BE2C (cell line): Measurements from ENCODE around the gene TOB2.
"Not testable (repeated sequence)": the region's sequence is repeated elsewhere in the genome, so short reads cannot be mapped to it uniquely, and the experiment has no call there.

ENCODE experiments used
- DNase-seq: peaks from one replicate; pipeline ENCODE4 v3.0.0-alpha.2; 2020
- H3K27me3 ChIP-seq: fragments of 250-450 bp; sonication (Bioruptor Pico); 2 replicates; pipeline ENCODE4 v1.5.1; 2020; ENCODE audit warnings: mild to moderate bottlenecking
- H3K36me3 ChIP-seq: fragments of 250-450 bp; sonication (Bioruptor Pico); 2 replicates; pipeline ENCODE4 v1.5.1; 2020; ENCODE audit warnings: mild to moderate bottlenecking
- H3K4me1 ChIP-seq: fragments of 250-450 bp; sonication (Bioruptor Pico); 2 replicates; pipeline ENCODE4 v1.5.1; 2020
- H3K4me3 ChIP-seq: 2 replicates; pipeline ENCODE4 v1.5.1; 2011; ENCODE audit warnings: low read depth, low read length
- H3K9me3 ChIP-seq: fragments of 250-450 bp; sonication (Bioruptor Pico); 2 replicates; pipeline ENCODE4 v1.5.1; 2020
- TF ChIP-seq, protein P1 (sequence below): IDR thresholded peaks from 2 replicates; pipeline ENCODE4 v1.5.1; 2012; ENCODE audit warnings: mild to moderate bottlenecking, low read depth, low read length

The TOB2 gene

DNA sequence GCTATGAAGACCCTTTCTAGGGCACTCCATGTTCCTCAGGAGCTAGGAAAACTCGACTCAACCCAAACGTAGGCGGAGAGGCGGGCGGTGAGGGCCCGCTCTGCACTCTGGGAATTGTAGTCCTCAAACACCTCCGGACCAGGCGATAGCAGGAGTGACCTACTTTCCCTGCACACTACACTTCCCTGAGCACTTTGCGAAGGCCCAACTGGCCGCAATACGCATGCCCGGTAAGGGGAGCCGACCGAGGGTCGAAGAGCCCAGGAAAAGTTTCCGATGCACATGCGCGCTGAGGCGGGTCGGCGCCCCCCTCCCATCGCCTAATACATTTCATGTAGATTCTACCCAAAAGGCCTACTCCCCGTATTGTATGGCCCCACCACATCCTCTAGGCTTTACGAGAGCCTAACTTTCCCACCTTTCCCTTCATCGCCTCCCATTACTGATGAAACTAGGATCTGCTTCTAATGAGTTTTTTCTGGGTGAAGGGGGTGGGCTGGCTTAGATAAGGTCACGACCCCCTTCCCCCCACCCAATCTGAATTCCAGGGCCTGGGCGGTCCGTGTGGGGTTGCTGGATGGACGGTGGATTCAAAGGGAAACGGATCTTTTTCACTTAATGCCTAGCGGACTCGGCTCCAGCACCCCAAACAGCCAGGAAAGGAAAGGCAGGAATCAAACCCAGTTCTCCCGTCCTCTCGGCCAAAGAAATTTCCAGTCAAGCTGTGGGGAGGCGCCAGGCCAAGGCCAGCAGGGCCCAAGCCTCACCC, 2.1 kb downstream of the TOB2 start:
- peaks cover 3% of the 10 kb centered on the region; the same call in 1 of the 2 replicates for H3K4me1 ChIP-seq

DNA sequence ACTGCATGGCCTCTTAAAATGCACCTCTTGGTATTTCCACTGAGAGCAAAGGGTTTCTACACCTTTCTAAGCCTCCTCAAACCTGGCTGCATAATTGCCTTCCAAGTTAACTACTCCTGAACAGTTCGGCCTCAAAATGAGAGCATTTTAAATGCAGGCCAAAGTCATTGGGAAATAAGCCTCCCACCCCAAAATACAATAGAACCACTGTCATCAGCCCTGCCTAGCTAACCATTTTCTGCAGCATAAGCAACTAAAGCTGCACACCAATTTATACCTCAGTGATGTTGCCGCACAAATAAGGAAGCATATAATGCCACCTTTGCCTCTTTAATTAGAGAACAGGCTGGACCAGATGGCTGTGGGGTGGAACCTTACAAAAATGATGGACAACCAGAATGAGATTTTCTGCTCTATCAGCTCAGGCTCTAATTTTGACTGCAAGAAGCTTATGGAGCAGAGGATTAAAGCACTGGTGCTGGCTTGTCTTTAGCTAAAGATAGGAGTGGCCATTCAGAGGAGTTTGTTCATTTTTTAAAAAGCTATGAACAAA, 4.3 kb downstream of the TOB2 start:
- no peaks in the 10 kb centered on the region for H3K9me3 ChIP-seq
- TF ChIP-seq, protein P1, sequence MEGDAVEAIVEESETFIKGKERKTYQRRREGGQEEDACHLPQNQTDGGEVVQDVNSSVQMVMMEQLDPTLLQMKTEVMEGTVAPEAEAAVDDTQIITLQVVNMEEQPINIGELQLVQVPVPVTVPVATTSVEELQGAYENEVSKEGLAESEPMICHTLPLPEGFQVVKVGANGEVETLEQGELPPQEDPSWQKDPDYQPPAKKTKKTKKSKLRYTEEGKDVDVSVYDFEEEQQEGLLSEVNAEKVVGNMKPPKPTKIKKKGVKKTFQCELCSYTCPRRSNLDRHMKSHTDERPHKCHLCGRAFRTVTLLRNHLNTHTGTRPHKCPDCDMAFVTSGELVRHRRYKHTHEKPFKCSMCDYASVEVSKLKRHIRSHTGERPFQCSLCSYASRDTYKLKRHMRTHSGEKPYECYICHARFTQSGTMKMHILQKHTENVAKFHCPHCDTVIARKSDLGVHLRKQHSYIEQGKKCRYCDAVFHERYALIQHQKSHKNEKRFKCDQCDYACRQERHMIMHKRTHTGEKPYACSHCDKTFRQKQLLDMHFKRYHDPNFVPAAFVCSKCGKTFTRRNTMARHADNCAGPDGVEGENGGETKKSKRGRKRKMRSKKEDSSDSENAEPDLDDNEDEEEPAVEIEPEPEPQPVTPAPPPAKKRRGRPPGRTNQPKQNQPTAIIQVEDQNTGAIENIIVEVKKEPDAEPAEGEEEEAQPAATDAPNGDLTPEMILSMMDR: no peak

More for the DNA sequence above, 2.1 kb downstream of the TOB2 start:
- TF ChIP-seq, protein P1: no peak
- no peaks in the 10 kb centered on the region for H3K9me3 ChIP-seq
- DNase-seq: peak; percentile 98
- H3K4me3 ChIP-seq: peak overlapping the region; percentile 86
- H3K27me3 ChIP-seq: no peaks in the 10 kb centered on the region
- peaks cover 20% of the 10 kb centered on the region for H3K36me3 ChIP-seq

GRCh38 chr22:41440511-41440910, 6.1 kb downstream of the TOB2 start:
- DNase-seq, H3K9me3 ChIP-seq, H3K27me3 ChIP-seq, H3K4me3 ChIP-seq, H3K4me1 ChIP-seq: not testable (repeated sequence)
- peaks cover 49% of the 10 kb centered on the region for H3K36me3 ChIP-seq

More for the DNA sequence above, 4.3 kb downstream of the TOB2 start:
- no peaks in the 10 kb centered on the region for H3K27me3 ChIP-seq
- H3K4me1 ChIP-seq: no peaks in the 10 kb centered on the region
- no peak for DNase-seq
- H3K36me3 ChIP-seq: peaks cover 31% of the 10 kb centered on the region
- no peak overlapping the region for H3K4me3 ChIP-seq

DNA sequence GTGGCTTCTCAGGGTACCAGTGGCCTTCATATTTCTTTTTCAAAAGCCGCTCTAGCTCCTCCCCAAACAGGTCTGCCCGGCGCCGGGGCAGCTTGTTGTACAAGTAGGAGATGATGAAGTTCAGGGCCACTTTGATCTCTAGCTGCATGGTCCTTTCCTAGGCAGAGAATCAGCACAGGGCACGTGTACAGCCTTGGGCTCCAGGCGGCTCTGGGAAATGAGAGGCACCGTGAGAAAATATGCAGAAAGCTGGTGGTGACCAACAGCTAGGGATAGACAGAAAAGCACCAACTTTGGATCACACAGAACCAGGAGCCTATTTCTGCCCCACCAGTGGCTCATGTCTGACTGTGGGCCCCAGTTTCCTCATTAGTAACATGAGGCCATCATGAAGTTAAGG, 9.4 kb downstream of the TOB2 start:
- Histone ChIP-seq H3K4me3 (no peak overlapping the region), H3K27me3 (no peaks in the 10 kb centered on the region), H3K36me3 (peaks cover 53% of the 10 kb centered on the region), H3K9me3 (no peaks in the 10 kb centered on the region), H3K4me1 (no peaks in the 10 kb centered on the region)
- TF ChIP-seq, protein P1: no peak
- DNase-seq: no peak

- no peak overlapping the region for H3K4me3 ChIP-seq
- H3K27me3 ChIP-seq: no peaks in the 10 kb centered on the region
- peaks cover 51% of the 10 kb centered on the region for H3K36me3 ChIP-seq
- H3K9me3 ChIP-seq: no peaks in the 10 kb centered on the region
- TF ChIP-seq, protein P1: no peak
- no peaks in the 10 kb centered on the region for H3K4me1 ChIP-seq
- no peak for DNase-seq
Measured at GRCh38 chr22:41436322-41437113, 10.1 kb downstream of the TOB2 start.

GRCh38 chr22:41435560-41435959, 11.0 kb downstream of the TOB2 start:
- Histone ChIP-seq H3K27me3 (no peaks in the 10 kb centered on the region), H3K9me3 (no peaks in the 10 kb centered on the region), H3K36me3 (peaks cover 47% of the 10 kb centered on the region), H3K4me1 (no peaks in the 10 kb centered on the region), H3K4me3 (no peak overlapping the region)
- no peak for DNase-seq
- TF ChIP-seq, protein P1: no peak

- H3K27me3 ChIP-seq, H3K4me3 ChIP-seq, H3K4me1 ChIP-seq, DNase-seq, H3K9me3 ChIP-seq: not testable (repeated sequence)
- H3K36me3 ChIP-seq: peaks cover 47% of the 10 kb centered on the region
Measured at GRCh38 chr22:41434361-41435003, 12.1 kb downstream of the TOB2 start.

DNA sequence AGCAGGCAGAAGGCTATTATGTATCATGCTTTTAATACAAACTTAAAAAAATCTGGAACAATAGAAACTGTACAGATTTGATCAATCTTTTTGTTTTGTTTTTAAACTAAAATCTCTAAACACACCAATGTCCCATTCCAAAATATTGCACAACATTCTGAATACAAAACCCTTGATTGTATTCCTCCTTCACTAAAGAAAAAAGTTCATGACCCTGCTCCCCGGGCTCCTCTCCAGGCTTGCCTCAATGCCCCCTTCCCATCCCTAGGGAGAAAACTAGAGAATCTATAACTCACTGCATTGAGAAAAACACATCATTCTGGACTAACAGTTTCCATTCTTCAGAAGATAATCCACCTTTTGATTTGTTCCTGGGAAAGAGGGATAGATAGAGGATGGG, 13.1 kb downstream of the TOB2 start:
- not testable (repeated sequence) for DNase-seq, H3K4me1 ChIP-seq, H3K9me3 ChIP-seq, H3K27me3 ChIP-seq, H3K4me3 ChIP-seq
- peaks cover 43% of the 10 kb centered on the region for H3K36me3 ChIP-seq
